ENCODE results near the gene CELF2.
A peak's percentile ranks its signal among the peaks of the same experiment; 100 is the strongest.

CELF2 gene

DNA sequence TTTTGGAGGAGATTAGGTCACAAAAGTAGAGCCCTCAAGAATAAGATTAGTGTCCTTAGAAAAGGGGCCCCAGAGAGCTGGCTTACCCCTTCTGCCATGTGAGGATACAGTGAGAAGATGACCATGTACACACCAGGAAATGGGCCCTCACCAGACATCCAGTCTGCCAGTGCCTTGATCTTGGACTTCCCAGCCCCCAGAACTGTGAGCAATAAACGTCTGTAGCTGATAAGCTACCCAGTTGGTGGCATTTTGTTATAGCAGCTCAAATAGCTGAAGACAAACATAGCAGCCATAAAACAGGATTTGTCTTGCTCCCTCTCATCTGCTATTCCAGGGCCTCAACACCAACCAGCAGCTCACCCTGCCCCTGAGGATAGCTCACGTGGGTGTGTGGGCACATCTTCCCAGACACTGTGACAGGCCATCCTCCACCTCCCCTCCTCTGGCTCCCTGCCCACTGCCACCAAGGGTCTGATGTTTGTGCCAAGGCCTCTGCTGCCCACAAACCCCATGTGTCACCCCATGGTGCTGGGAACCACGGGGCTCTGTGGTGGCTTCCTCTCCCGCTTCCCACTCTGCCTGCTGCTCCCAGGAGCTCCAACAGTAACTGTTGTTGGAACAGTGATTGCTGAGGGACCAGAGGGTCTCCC lies 341.4 kb downstream of the CELF2 start:
- no peak for DNase-seq

DNA sequence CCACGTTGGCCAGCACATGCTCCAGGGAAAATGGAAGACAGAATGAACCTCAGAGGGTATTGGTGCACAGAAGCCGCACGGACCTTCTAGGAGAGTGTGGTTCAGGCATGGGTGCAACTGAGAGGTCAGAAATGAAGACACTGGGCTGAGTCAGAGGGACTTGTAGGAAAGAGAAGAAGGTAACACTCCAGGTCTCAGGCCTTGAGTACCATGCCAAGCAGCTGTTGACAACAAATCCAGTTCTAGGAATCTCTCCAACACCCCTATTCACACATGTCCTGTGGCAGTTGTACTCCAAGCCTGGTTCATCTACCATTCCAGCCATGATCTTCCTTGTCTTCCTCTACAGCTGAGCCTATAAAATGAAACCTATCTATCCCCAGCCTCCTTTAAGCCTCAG lies 342.2 kb downstream of the CELF2 start:
- DNase-seq = no peak

DNA sequence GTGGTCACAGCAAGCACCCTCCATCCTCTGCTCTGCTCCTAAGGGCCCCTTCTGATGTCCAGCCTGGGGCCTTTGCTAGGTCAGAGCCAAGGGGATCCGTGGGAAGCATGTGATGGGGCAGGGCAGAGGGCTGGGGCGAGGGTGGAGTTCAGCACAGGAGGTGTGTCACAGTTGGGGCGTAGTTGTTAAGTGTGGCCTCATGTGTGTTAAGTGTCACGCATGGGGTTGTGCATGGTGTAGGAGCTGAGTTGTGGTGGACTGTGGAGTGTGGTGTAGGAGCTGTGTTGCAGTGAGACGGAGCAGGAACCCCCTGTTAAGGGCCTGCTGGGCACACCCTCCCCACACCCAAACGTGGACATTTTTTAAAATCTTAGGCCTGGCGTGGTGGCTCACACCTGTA lies 345.8 kb downstream of the CELF2 start:
- no peak for DNase-seq

DNA sequence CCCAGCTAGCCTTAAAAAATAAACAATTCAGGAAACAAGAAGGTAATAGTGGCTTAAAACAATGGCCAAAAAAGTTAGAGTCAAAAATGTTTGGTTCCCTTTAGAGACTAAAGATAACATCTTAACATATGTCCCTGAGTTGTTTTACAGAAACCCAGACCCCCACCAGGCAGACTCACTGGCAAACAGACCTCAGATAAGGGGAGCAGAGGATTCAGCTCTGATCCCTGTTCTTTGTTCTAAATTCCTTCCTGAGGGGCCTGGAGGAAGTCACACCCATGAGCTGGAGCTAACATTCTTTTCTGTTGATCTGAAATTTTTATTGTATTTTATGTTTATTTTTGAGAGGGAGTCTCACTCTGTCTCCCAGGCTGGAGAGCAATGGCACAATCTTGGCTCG lies 346.6 kb downstream of the CELF2 start:
- DNase-seq = no peak

DNA sequence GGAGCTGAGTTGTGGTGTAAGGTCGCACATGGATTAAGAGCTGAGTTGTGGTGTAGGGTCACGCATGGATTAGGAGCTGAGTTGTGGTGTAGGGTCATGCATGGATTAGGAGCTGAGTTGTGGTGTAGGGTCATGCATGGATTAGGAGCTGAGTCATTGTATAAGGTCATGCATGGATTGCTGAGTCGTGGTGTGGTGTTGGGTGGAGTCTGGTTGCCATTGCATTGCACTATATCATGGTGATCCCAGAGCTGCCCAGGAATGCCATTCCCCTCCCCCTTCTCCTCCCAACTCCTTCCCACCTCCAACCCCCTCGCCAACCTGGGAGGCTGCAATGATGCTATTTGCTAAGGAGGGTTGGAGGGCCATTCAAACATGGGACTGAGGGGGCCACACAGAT lies 349.2 kb downstream of the CELF2 start:
- DNase-seq = peak; percentile 9

DNA sequence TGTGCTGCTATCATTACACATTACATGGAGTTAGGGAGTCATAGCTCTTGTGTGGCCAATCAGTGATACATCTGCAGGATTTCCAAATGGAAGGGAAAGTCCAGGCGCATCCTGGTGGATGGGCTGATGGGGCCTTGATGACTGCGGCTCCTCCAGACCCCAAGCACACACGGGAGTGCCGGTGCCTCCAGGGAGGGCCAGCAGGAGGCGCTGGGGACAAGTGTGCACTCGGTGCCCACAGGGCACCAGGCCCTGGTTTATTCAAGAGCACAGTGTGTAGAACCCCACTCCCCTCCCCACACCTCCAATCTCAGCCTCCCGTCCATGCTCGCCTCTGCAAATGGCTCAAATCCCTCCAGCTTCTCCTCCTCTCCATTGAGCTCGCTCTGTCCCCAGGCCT lies 349.8 kb downstream of the CELF2 start:
- DNase-seq = no peak

DNA sequence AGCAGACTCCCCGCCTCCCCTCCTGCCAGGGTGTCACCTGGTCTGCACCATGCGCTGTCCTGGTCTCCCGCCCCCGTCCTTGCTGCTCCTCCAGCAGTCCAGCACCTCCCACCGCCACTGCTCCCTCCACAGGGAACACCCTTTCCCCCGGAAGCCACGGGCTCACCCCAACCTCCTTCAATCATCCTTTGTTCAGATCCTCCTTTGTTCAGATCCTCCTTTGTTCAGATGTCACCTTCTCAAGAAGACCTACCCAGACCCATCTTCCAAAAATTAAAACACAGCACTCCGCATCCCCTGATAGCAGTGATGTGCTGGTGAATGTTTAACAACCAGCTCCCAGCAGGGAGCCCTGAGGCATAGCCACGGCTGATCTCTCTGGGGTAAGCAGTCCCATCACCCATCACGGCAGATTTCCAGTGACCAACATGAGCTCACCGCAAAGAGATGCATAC lies 356.1 kb downstream of the CELF2 start:
- DNase-seq = no peak

DNA sequence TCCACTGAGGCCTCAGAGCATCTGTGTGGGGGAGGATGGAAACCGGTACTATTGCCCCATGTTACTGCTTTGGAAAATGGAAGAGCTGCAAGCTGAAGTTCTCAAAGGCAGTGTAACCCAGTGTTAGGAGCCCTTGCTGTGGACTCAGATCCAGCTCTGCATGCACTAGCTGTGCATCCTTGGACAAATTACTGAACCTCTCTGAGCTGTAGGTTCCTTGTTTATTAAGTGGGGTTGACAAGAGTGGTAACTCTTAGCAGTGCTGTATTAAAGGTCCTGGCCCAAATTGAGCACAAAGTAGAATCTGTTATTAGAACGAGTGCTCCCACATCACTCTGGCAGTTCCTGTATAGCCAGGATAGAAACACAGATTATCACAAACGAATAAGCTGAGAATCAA lies 359.6 kb downstream of the CELF2 start:
- DNase-seq = no peak

DNA sequence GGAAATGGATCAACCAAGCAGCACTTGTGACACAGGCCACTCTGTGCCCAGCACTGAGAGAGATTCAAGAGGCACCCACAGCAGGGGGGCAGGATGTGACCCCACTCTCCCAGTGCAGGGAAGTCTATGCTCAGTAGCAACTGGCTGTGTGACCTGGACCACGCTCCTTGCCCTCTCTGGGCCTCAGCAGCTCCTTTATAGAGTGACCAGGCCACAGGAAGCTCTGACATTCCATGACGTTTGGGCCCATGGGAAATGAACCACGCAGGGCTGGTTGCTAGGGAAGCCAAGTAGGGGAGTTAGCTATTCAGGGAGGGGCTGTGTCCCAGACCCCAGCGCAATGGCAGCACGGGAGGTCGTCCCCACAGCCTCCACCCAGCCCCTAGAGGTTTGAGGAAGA lies 361.2 kb downstream of the CELF2 start:
- DNase-seq = no peak

DNA sequence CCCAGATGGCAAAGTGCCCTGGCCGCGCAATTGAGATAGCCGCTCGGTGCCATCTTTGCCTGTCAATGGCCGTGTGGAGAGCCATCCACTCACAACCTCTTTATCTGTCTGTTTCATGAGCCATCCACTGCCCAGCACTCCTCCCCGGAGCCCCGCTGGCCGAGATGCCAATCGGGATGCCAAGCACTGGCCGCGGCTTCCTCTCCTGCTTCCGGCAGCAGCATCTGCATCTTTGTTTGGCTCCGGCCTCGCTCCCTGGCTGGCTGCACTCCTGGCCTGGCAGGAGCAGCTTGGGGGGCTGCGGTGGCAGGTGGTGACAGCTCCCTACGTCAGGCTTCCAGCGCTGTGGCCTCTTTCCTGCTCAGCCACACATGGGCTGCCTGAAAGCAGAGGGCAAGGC lies 362.1 kb downstream of the CELF2 start:
- no peak for DNase-seq

DNA sequence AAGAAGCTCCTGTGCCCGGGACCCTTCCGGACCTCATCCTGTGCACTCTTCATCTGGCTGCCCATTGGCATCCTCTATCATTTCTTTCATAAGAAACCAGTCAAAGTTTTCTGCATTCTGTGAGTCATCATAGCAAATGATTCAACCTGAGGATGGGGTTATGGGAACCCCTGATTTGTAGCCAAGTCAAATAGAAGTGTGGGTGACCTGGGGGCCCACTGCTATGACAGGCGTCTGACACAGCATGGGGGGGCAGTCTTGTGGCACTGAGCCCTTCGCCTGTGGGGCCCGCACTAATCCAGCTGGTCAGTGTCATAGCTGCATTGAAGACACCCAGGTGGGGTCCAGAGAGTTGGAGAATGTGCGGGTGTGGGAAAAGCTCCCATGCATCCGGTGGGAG lies 363.4 kb downstream of the CELF2 start:
- DNase-seq = peak; percentile 15

- DNase-seq = no peak
These were observed 363.8 kb downstream of the CELF2 start for GRCh38 chr10:11381511-11381910.

GRCh38 chr10:11382187-11382586 lies 364.5 kb downstream of the CELF2 start:
- no peak for DNase-seq

DNA sequence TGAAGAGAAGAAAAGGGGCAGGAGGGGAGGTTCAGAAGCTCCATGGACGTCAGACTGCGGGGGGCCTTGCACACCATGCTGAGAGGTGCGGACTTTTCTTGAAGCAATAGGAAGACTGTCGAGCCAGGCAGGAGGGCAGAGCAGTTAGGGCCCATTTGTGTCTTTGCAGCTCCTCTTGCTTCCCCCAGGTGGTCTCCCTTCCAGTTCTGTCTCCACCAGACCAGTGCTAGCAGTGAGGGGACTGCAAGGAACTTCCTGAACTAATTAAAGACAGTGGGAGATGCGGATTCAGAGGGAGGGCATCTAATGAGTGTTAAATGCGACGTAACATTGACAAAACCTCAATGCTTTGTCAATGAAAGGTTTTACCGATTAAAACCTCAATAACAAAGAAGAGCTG lies 368.4 kb downstream of the CELF2 start:
- DNase-seq = no peak

Measured in fibroblast of skin of scalp (primary cell).